Mesothelial cell of epicardium (in vitro differentiated cells): ENCODE data around the gene CENPVL1. TPM values are rescaled to one million over a fixed set of nuclear protein-coding genes. Genes with fewer than 3 reads are reported as not detected.
"Not testable (repeated sequence)": the region's sequence is repeated elsewhere in the genome, so short reads cannot be mapped to it uniquely, and the experiment has no call there.

Experiments used
- DNase-seq, 2 experiments: peaks; one replicate each; pipeline ENCODE4 v3.0.0; 2021; ENCODE audit warnings: low spot score in 2 of 2; ENCODE audit not compliant: unreplicated experiment in 2 of 2
- H3K27ac Mint-ChIP-seq: 2 replicates; pipeline ENCODE4 v1.8.0; 2021; ENCODE audit warnings: mixed read lengths
- H3K27me3 Mint-ChIP-seq: 2 replicates; pipeline ENCODE4 v1.8.0; 2021; ENCODE audit warnings: low read depth, mixed read lengths
- H3K36me3 Mint-ChIP-seq: 2 replicates; pipeline ENCODE4 v1.8.0; 2021; ENCODE audit warnings: mixed read lengths
- H3K4me1 Mint-ChIP-seq: 2 replicates; pipeline ENCODE4 v1.8.0; 2021; ENCODE audit warnings: mixed read lengths
- H3K4me3 Mint-ChIP-seq: 2 replicates; pipeline ENCODE4 v1.8.0; 2021; ENCODE audit warnings: mild to moderate bottlenecking, moderate library complexity, mixed read lengths
- H3K9me3 Mint-ChIP-seq: 2 replicates; pipeline ENCODE4 v1.8.0; 2021; ENCODE audit warnings: mixed read lengths
- CTCF ChIP-seq: fragments of 200-600 bp; sonication (generic); IDR thresholded peaks from one replicate; pipeline ENCODE4 v1.5.0; 2021; ENCODE audit warnings: antibody characterized with exemption; ENCODE audit not compliant: unreplicated experiment
- total RNA-seq: library from RNA; stranded (reverse); gene quantifications from 3 replicates; pipeline ENCODE4 v1.2.1, GENCODE V29; 2021

The CENPVL1 gene
- 0.31 to 0.68 TPM (median 0.49 TPM) in 3 replicates for total RNA-seq

GRCh38 chrX:51710277-51711164, at the start of gene CENPVL1:
Gene CENPVL1 (plus strand): TSS chrX:51710512. CDS start chrX:51710512, 0 bp downstream.
- not testable (repeated sequence) for H3K9me3 Mint-ChIP-seq, H3K27me3 Mint-ChIP-seq, H3K4me1 Mint-ChIP-seq, DNase-seq, H3K27ac Mint-ChIP-seq, H3K4me3 Mint-ChIP-seq, H3K36me3 Mint-ChIP-seq

DNA sequence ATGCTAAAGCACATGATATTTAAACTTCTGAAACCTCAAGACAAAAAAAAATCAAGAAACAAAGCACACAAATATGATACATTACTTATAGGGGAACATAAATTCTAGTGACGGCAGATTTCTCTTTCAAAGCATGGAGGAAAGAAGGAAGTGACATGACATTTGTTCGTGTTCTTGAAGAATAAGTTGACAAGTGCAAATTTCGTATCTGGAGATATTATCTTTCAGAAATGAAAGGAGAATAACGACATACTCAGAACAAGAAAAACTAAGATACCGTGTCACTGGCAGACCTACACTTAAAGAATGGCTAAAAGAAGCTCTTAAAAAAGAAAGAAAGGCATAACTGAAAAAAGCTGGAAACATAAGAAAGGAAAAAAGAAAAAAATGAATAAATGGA, 44.3 kb upstream of the CENPVL1 start:
- Mint-ChIP-seq H3K27ac (no peak overlapping the region), H3K4me1 (no peaks in the 10 kb centered on the region), H3K36me3 (no peaks in the 10 kb centered on the region), H3K9me3 (peaks cover 13% of the 10 kb centered on the region), H3K4me3 (no peak overlapping the region), H3K27me3 (peaks cover 25% of the 10 kb centered on the region)
- no peak for DNase-seq
- TF ChIP-seq CTCF = no peak

GRCh38 chrX:51679689-51680433, 30.5 kb upstream of the CENPVL1 start:
- not testable (repeated sequence) for H3K36me3 Mint-ChIP-seq, H3K9me3 Mint-ChIP-seq, H3K27me3 Mint-ChIP-seq, DNase-seq, H3K4me3 Mint-ChIP-seq, H3K27ac Mint-ChIP-seq, H3K4me1 Mint-ChIP-seq

- not testable (repeated sequence) for H3K27me3 Mint-ChIP-seq, H3K27ac Mint-ChIP-seq, DNase-seq, H3K4me1 Mint-ChIP-seq, H3K9me3 Mint-ChIP-seq, H3K4me3 Mint-ChIP-seq, H3K36me3 Mint-ChIP-seq
Measured at GRCh38 chrX:51681808-51682719, 28.2 kb upstream of the CENPVL1 start.

DNA sequence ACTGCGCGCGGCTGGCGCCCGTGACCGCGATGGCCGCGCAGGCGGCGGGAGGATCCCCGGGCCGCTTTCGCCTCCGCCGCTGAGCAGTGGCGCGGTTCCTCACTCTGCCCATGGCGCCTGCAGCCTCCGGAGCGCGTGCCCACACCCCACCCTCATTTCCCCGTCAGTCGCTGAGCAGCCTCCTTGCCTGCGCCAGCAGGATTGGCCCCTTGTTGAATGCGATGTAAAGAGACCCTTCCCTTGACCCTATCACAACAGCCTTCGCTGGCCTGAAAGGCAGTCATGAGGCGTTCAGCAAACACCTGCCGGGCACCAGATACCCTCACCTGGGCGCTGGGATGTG, 27.6 kb upstream of the CENPVL1 start, which contains the start of gene CENPVL2:
Gene CENPVL2, minus strand, starts transcription at position 112 of the 343 bp plus-strand sequence. Its CDS starts 0 bp downstream, at position 112.
- H3K27me3 Mint-ChIP-seq, H3K4me3 Mint-ChIP-seq, H3K9me3 Mint-ChIP-seq, H3K36me3 Mint-ChIP-seq, H3K4me1 Mint-ChIP-seq, DNase-seq, H3K27ac Mint-ChIP-seq: not testable (repeated sequence)

DNA sequence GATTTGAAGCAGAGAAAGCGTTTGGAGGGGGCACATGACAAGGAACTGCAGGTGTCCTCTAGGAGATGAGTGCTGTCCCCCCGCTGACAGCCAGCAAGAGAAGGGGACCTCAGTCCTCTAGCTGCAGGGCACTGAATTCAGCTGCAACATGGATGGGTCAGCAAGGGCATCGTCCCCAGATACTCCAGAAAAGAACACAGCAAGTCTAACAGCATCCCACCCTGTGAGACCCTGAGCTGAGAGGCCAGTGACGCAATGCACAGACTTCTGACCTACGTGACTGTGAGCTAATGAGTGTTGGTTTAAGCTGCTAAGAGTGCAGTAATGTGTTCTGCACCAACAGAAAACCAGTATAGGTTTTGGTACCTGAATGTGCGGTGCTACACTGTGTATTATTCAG, 16.1 kb upstream of the CENPVL1 start:
- no peak for DNase-seq
- TF ChIP-seq CTCF = no peak
- Mint-ChIP-seq H3K27ac (no peak overlapping the region), H3K4me1 (no peaks in the 10 kb centered on the region), H3K4me3 (no peak overlapping the region), H3K36me3 (no peaks in the 10 kb centered on the region), H3K9me3 (peaks cover 12% of the 10 kb centered on the region), H3K27me3 (peaks cover 26% of the 10 kb centered on the region)

- no peaks in the 10 kb centered on the region for H3K36me3 Mint-ChIP-seq
- H3K27ac Mint-ChIP-seq = no peak overlapping the region
- H3K4me1 Mint-ChIP-seq = no peaks in the 10 kb centered on the region
- peaks cover 33% of the 10 kb centered on the region for H3K27me3 Mint-ChIP-seq
- DNase-seq = no peak
- H3K9me3 Mint-ChIP-seq = peaks cover 20% of the 10 kb centered on the region
- H3K4me3 Mint-ChIP-seq = no peak overlapping the region
- no peak for TF ChIP-seq CTCF
Measured at GRCh38 chrX:51697397-51697796, 12.9 kb upstream of the CENPVL1 start.

DNA sequence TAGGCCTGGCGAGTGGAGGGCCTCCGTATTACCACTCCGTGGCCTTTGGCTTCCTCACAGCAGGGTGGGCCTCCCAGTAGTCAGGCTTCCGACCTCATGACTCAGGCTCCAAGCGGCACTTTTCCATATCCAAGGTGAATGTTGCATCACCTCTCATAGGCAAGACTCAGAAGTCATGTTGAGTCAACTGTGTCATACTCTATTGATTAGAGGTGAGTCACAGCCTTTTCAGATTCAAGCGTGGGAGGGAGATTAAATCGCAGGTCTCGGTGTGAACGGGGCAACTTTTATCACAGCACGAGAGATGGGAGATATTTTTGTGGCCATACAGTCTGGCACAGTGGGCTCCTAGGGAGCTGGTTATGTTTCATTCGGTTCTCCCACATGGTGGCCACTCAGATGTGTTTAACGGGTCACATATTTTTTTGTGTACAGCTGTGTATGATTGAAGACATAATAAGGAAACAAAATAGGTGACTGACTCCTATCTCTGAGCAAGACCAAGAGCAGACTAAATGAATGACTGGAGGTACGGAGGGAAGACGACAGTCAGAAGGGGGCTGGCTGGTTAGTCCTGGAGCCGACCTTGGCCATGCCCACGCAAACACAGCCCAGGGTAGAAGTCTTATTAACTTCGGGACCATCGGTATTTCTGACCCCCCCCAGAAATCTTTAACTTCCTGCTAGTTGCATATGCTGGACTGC, 2.8 kb downstream of the CENPVL1 start:
- not testable (repeated sequence) for H3K27ac Mint-ChIP-seq, H3K4me3 Mint-ChIP-seq, H3K9me3 Mint-ChIP-seq, H3K4me1 Mint-ChIP-seq, H3K27me3 Mint-ChIP-seq, DNase-seq, H3K36me3 Mint-ChIP-seq
